Measurements from ENCODE around the gene NRAP.

NRAP gene

GRCh38 chr10:113620936-113621335 lies 42.9 kb downstream of the NRAP start:
- Histone ChIP-seq H3K4me1 (ENCODE audit: control insufficient read depth, insufficient read depth, low read length, poor library complexity, severe bottlenecking) (no peaks in the 10 kb centered on the region), H3K4me3 (ENCODE audit: insufficient read depth, low read depth, low read length, poor library complexity, severe bottlenecking) (no peak overlapping the region), H3K27ac (ENCODE audit: insufficient read depth, low read length, poor library complexity, severe bottlenecking) (no peak overlapping the region), H3K9me3 (ENCODE audit: control insufficient read depth, low read length) (no peaks in the 10 kb centered on the region), H3K36me3 (ENCODE audit: control insufficient read depth, insufficient read depth, low read length) (no peaks in the 10 kb centered on the region), H3K27me3 (replicated peaks; ENCODE audit: control insufficient read depth, insufficient read depth, low read length, poor library complexity, severe bottlenecking) (no peaks in the 10 kb centered on the region)
- DNase-seq = no peak

GRCh38 chr10:113620511-113620910 lies 43.3 kb downstream of the NRAP start:
- H3K9me3 ChIP-seq (ENCODE audit: control insufficient read depth, low read length) = no peaks in the 10 kb centered on the region
- H3K4me3 ChIP-seq (ENCODE audit: insufficient read depth, low read depth, low read length, poor library complexity, severe bottlenecking) = no peak overlapping the region
- H3K4me1 ChIP-seq (ENCODE audit: control insufficient read depth, insufficient read depth, low read length, poor library complexity, severe bottlenecking) = no peaks in the 10 kb centered on the region
- no peak for DNase-seq
- no peaks in the 10 kb centered on the region for H3K36me3 ChIP-seq (ENCODE audit: control insufficient read depth, insufficient read depth, low read length)
- H3K27me3 ChIP-seq (replicated peaks; ENCODE audit: control insufficient read depth, insufficient read depth, low read length, poor library complexity, severe bottlenecking) = no peaks in the 10 kb centered on the region
- no peak overlapping the region for H3K27ac ChIP-seq (ENCODE audit: insufficient read depth, low read length, poor library complexity, severe bottlenecking)

GRCh38 chr10:113619401-113619800 lies 44.4 kb downstream of the NRAP start:
- Histone ChIP-seq H3K27me3 (replicated peaks; ENCODE audit: control insufficient read depth, insufficient read depth, low read length, poor library complexity, severe bottlenecking) (no peaks in the 10 kb centered on the region), H3K4me3 (ENCODE audit: insufficient read depth, low read depth, low read length, poor library complexity, severe bottlenecking) (no peak overlapping the region), H3K36me3 (ENCODE audit: control insufficient read depth, insufficient read depth, low read length) (no peaks in the 10 kb centered on the region), H3K27ac (ENCODE audit: insufficient read depth, low read length, poor library complexity, severe bottlenecking) (no peak overlapping the region), H3K4me1 (ENCODE audit: control insufficient read depth, insufficient read depth, low read length, poor library complexity, severe bottlenecking) (no peaks in the 10 kb centered on the region), H3K9me3 (ENCODE audit: control insufficient read depth, low read length) (no peaks in the 10 kb centered on the region)
- no peak for DNase-seq

GRCh38 chr10:113618338-113618737 lies 45.5 kb downstream of the NRAP start:
- Histone ChIP-seq H3K4me3 (ENCODE audit: insufficient read depth, low read depth, low read length, poor library complexity, severe bottlenecking) (no peak overlapping the region), H3K27ac (ENCODE audit: insufficient read depth, low read length, poor library complexity, severe bottlenecking) (no peak overlapping the region), H3K36me3 (ENCODE audit: control insufficient read depth, insufficient read depth, low read length) (no peaks in the 10 kb centered on the region)

GRCh38 chr10:113617086-113617485 lies 46.8 kb downstream of the NRAP start:
- Histone ChIP-seq H3K4me1 (ENCODE audit: control insufficient read depth, insufficient read depth, low read length, poor library complexity, severe bottlenecking) (no peaks in the 10 kb centered on the region), H3K27me3 (replicated peaks; ENCODE audit: control insufficient read depth, insufficient read depth, low read length, poor library complexity, severe bottlenecking) (no peaks in the 10 kb centered on the region), H3K9me3 (ENCODE audit: control insufficient read depth, low read length) (no peaks in the 10 kb centered on the region), H3K27ac (ENCODE audit: insufficient read depth, low read length, poor library complexity, severe bottlenecking) (no peak overlapping the region), H3K4me3 (ENCODE audit: insufficient read depth, low read depth, low read length, poor library complexity, severe bottlenecking) (no peak overlapping the region), H3K36me3 (ENCODE audit: control insufficient read depth, insufficient read depth, low read length) (no peaks in the 10 kb centered on the region)
- no peak for DNase-seq

More at GRCh38 chr10:113618338-113618737, 45.5 kb downstream of the NRAP start:
- Histone ChIP-seq H3K9me3 (ENCODE audit: control insufficient read depth, low read length) (no peaks in the 10 kb centered on the region), H3K4me1 (ENCODE audit: control insufficient read depth, insufficient read depth, low read length, poor library complexity, severe bottlenecking) (no peaks in the 10 kb centered on the region), H3K27me3 (replicated peaks; ENCODE audit: control insufficient read depth, insufficient read depth, low read length, poor library complexity, severe bottlenecking) (no peaks in the 10 kb centered on the region)
- DNase-seq = no peak

GRCh38 chr10:113616244-113617074 lies 47.4 kb downstream of the NRAP start:
- H3K36me3 ChIP-seq (ENCODE audit: control insufficient read depth, insufficient read depth, low read length) = no peaks in the 10 kb centered on the region
- no peak for DNase-seq
- H3K27me3 ChIP-seq (replicated peaks; ENCODE audit: control insufficient read depth, insufficient read depth, low read length, poor library complexity, severe bottlenecking) = no peaks in the 10 kb centered on the region
- H3K9me3 ChIP-seq (ENCODE audit: control insufficient read depth, low read length) = no peaks in the 10 kb centered on the region
- H3K27ac ChIP-seq (ENCODE audit: insufficient read depth, low read length, poor library complexity, severe bottlenecking) = no peak overlapping the region
- H3K4me3 ChIP-seq (ENCODE audit: insufficient read depth, low read depth, low read length, poor library complexity, severe bottlenecking) = no peak overlapping the region
- H3K4me1 ChIP-seq (ENCODE audit: control insufficient read depth, insufficient read depth, low read length, poor library complexity, severe bottlenecking) = no peaks in the 10 kb centered on the region

- Histone ChIP-seq H3K27me3 (replicated peaks; ENCODE audit: control insufficient read depth, insufficient read depth, low read length, poor library complexity, severe bottlenecking) (no peaks in the 10 kb centered on the region), H3K9me3 (ENCODE audit: control insufficient read depth, low read length) (no peaks in the 10 kb centered on the region), H3K27ac (ENCODE audit: insufficient read depth, low read length, poor library complexity, severe bottlenecking) (no peak overlapping the region), H3K4me1 (ENCODE audit: control insufficient read depth, insufficient read depth, low read length, poor library complexity, severe bottlenecking) (no peaks in the 10 kb centered on the region), H3K4me3 (ENCODE audit: insufficient read depth, low read depth, low read length, poor library complexity, severe bottlenecking) (no peak overlapping the region), H3K36me3 (ENCODE audit: control insufficient read depth, insufficient read depth, low read length) (no peaks in the 10 kb centered on the region)
- DNase-seq = no peak
Measured at GRCh38 chr10:113613977-113614690, 49.7 kb downstream of the NRAP start.

GRCh38 chr10:113613427-113613826 lies 50.4 kb downstream of the NRAP start:
- Histone ChIP-seq H3K27ac (ENCODE audit: insufficient read depth, low read length, poor library complexity, severe bottlenecking) (no peak overlapping the region), H3K9me3 (ENCODE audit: control insufficient read depth, low read length) (no peaks in the 10 kb centered on the region), H3K27me3 (replicated peaks; ENCODE audit: control insufficient read depth, insufficient read depth, low read length, poor library complexity, severe bottlenecking) (no peaks in the 10 kb centered on the region), H3K4me1 (ENCODE audit: control insufficient read depth, insufficient read depth, low read length, poor library complexity, severe bottlenecking) (no peaks in the 10 kb centered on the region), H3K36me3 (ENCODE audit: control insufficient read depth, insufficient read depth, low read length) (no peaks in the 10 kb centered on the region), H3K4me3 (ENCODE audit: insufficient read depth, low read depth, low read length, poor library complexity, severe bottlenecking) (no peak overlapping the region)
- no peak for DNase-seq

GRCh38 chr10:113612154-113612553 lies 51.7 kb downstream of the NRAP start:
- no peak for DNase-seq
- Histone ChIP-seq H3K4me3 (ENCODE audit: insufficient read depth, low read depth, low read length, poor library complexity, severe bottlenecking) (no peak overlapping the region), H3K27me3 (replicated peaks; ENCODE audit: control insufficient read depth, insufficient read depth, low read length, poor library complexity, severe bottlenecking) (no peaks in the 10 kb centered on the region), H3K9me3 (ENCODE audit: control insufficient read depth, low read length) (no peaks in the 10 kb centered on the region), H3K4me1 (ENCODE audit: control insufficient read depth, insufficient read depth, low read length, poor library complexity, severe bottlenecking) (no peaks in the 10 kb centered on the region), H3K27ac (ENCODE audit: insufficient read depth, low read length, poor library complexity, severe bottlenecking) (no peak overlapping the region), H3K36me3 (ENCODE audit: control insufficient read depth, insufficient read depth, low read length) (no peaks in the 10 kb centered on the region)

Measured in effector memory CD4-positive, alpha-beta T cell (primary cell).